Breast epithelium (tissue), 4 donors: ENCODE data around the gene B3GALT6. TPM values are rescaled to one million over a fixed set of nuclear protein-coding genes. Genes with fewer than 3 reads are reported as not detected.

Experiments used
- DNase-seq, 2 donors: peaks; one replicate each; pipeline ENCODE4 v3.0.0-alpha.2; 2019; ENCODE audit warnings: low spot score in 2 of 2
- H3K27ac ChIP-seq, 2 donors: fragments of 200-600 bp; sonication (generic) in 1 of 2; one replicate each; pipeline ENCODE4 v1.5.1; 2016 to 2019; ENCODE audit warnings: mild to moderate bottlenecking in 1 of 2
- H3K27me3 ChIP-seq, 2 donors: fragments of 200-600 bp; sonication (generic) in 1 of 2; one replicate each; pipeline versions ENCODE4 v1.5.1 to v1.6.0; 2017 to 2019; ENCODE audit warnings: control low read depth in 1 of 2, mild to moderate bottlenecking in 1 of 2
- H3K36me3 ChIP-seq: fragments of 200-600 bp; one replicate; pipeline ENCODE4 v1.5.1; 2019
- H3K4me1 ChIP-seq, 2 donors: fragments of 200-600 bp; sonication (generic); one replicate each; pipeline ENCODE4 v1.5.1; 2016 to 2019; ENCODE audit warnings: control low read depth in 1 of 2
- H3K4me3 ChIP-seq, 3 donors: fragments of 200-600 bp; sonication (generic); 1 replicate in 2 of 3; 2 replicates in 1 of 3; pipeline ENCODE4 v1.5.1; 2016 to 2019; ENCODE audit warnings: mild to moderate bottlenecking in 3 of 3, moderate library complexity in 2 of 3
- H3K9me3 ChIP-seq, 2 donors: fragments of 200-600 bp; sonication (generic) in 1 of 2; one replicate each; pipeline ENCODE4 v1.5.1; 2016 to 2019; ENCODE audit warnings: control low read depth in 1 of 2
- CTCF ChIP-seq, 3 donors: fragments of 450-650 bp; IDR thresholded peaks; one replicate each; pipeline ENCODE4 v1.5.1; 2016 to 2017; ENCODE audit warnings: antibody characterized with exemption in 3 of 3, mild to moderate bottlenecking in 3 of 3, moderate library complexity in 3 of 3
- POLR2A ChIP-seq: fragments of 450-650 bp; IDR thresholded peaks from one replicate; pipeline ENCODE4 v1.6.1; 2016; ENCODE audit warnings: antibody characterized with exemption, mild to moderate bottlenecking, moderate library complexity
- POLR2AphosphoS5 ChIP-seq, 3 donors: sonication (generic); formaldehyde crosslinking; IDR thresholded peaks; one replicate each; pipeline ENCODE4 v1.6.1; 2017; ENCODE audit warnings: antibody characterized with exemption in 3 of 3
- intact Hi-C: fragments of 100-400 bp; cut with DNase I; formaldehyde crosslinking; loops from one replicate; pipeline ENCODE4 v1.15.1; 2023; ENCODE audit warnings: low total_unique reads
- total RNA-seq, 3 donors: library from RNA; depleted of rRNA; stranded (reverse); fragments of >200 nt; gene quantifications; one replicate each; pipeline ENCODE4 v1.1.0, GENCODE V29; 2016

The B3GALT6 gene
- total RNA-seq, 3 donors from 2014 or later = 14.4 to 16.0 (median 14.4) TPM

DNA sequence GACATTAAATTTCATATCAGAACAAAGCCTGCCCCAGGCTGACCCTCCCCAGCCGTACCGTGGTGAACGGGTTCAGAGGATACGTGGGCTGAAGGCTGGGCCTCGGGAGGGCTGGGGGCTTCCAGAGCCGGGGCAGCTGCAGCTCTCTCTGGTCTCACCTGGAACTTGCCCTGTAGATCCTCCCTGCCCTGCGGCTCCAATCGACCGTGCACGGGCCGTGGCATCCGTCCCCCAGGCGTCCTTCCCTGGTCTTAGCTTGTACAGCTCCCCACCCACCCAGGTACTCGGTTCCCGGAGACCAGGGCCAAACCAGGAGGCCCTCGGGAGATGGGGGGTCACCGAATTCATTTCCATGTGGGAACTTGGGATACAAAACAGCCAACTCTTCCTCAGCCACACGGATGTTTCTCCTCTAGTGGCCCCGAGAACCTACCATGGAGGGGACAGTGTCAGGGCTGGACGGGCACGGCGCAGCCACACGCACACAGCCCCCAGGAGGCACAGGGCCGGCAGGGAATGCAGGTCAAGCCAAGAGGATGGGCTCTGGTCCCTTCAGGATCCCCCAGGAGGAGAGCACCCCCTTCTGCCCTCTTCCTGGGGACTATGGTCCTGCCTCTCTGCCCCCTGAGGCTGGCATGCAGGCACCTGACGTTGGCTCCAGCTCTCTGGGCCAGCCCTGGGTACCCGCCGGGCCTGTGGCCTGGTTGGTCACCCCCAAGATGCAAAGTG is 3.1 kb downstream of the B3GALT6 start:
- H3K36me3 ChIP-seq = no peaks in the 10 kb centered on the region
- no peaks in the 10 kb centered on the region for H3K9me3 ChIP-seq
- peaks cover 11 to 22% of the 10 kb centered on the region in 2 donors for H3K4me1 ChIP-seq
- intact Hi-C loops = loop anchor here (10.0 kb wide), 1 partner anchor 110 kb away; no protein-coding TSS in a partner anchor
- peaks cover 7 to 17% of the 10 kb centered on the region in 2 donors for H3K27me3 ChIP-seq
- no peak overlapping the region for H3K4me3 ChIP-seq
- no peak overlapping the region for H3K27ac ChIP-seq
- TF ChIP-seq CTCF (IDR thresholded peaks at IDR 0.05) (no peak), POLR2AphosphoS5 (IDR thresholded peaks at IDR 0.05) (no peak), POLR2A (no peak)
- DNase-seq = no peak

- TF ChIP-seq POLR2A (no peak), CTCF (IDR thresholded peaks at IDR 0.05) (no peak)
- H3K4me3 ChIP-seq = no peak overlapping the region
- no peak overlapping the region for H3K27ac ChIP-seq
- no peak for DNase-seq
- intact Hi-C loops = loop anchor here (10.0 kb wide), 1 partner anchor 111 kb away; no protein-coding TSS in a partner anchor
- no peaks in the 10 kb centered on the region for H3K36me3 ChIP-seq
- H3K4me1 ChIP-seq = peaks cover 4 to 14% of the 10 kb centered on the region in 2 donors
- H3K27me3 ChIP-seq = peaks cover 7 to 17% of the 10 kb centered on the region in 2 donors
- no peaks in the 10 kb centered on the region for H3K9me3 ChIP-seq
Measured at GRCh38 chr1:1236176-1236763, 4.2 kb downstream of the B3GALT6 start.

- TF ChIP-seq POLR2A (no peak), CTCF (IDR thresholded peaks at IDR 0.05) (no peak), POLR2AphosphoS5 (IDR thresholded peaks at IDR 0.05) (no peak)
- Histone ChIP-seq H3K4me1 (peaks cover 4 to 14% of the 10 kb centered on the region in 2 donors), H3K4me3 (peak overlapping the region in 2 of 3 donors; percentile 2 to 51), H3K27me3 (peaks cover 7 to 17% of the 10 kb centered on the region in 2 donors), H3K36me3 (no peaks in the 10 kb centered on the region), H3K27ac (peak overlapping the region; percentile 48 to 66), H3K9me3 (no peaks in the 10 kb centered on the region)
- DNase-seq = no peak
- intact Hi-C loops = loop anchor here (10.0 kb wide), 1 partner anchor 112 kb away; no protein-coding TSS in a partner anchor
Measured at GRCh38 chr1:1236945-1237873, 5.2 kb downstream of the B3GALT6 start.

GRCh38 chr1:1237874-1238701 is 6.1 kb downstream of the B3GALT6 start:
- TF ChIP-seq CTCF (IDR thresholded peaks at IDR 0.05) (no peak), POLR2AphosphoS5 (IDR thresholded peaks at IDR 0.05) (no peak), POLR2A (no peak)
- H3K27me3 ChIP-seq = peaks cover 7 to 17% of the 10 kb centered on the region in 2 donors

More at GRCh38 chr1:1237874-1238701, 6.1 kb downstream of the B3GALT6 start:
- peak overlapping the region in 2 of 3 donors; percentile 2 to 51 for H3K4me3 ChIP-seq
- H3K4me1 ChIP-seq = peaks cover 0 to 14% of the 10 kb centered on the region in 2 donors
- H3K27ac ChIP-seq = peak overlapping the region; percentile 48 to 66
- intact Hi-C loops = loop anchor here (10.0 kb wide), 1 partner anchor 113 kb away; no protein-coding TSS in a partner anchor
- no peaks in the 10 kb centered on the region for H3K36me3 ChIP-seq
- peak; percentile 61 to 68 for DNase-seq
- no peaks in the 10 kb centered on the region for H3K9me3 ChIP-seq
